Loucy (cell line): ENCODE results near the gene NIPAL3.
A peak's percentile ranks its signal among the peaks of the same experiment; 100 is the strongest.
"Not testable (repeated sequence)": the region's sequence is repeated elsewhere in the genome, so short reads cannot be mapped to it uniquely, and the experiment has no call there.

Source experiments
- H2AFZ ChIP-seq: fragments of 200-600 bp; sonication (generic); 2 replicates; pipeline ENCODE4 v1.6.0; 2016; ENCODE audit warnings: antibody characterized with exemption, mild to moderate bottlenecking, low read length, moderate library complexity
- H3F3A ChIP-seq: fragments of 200-600 bp; 2 replicates; pipeline ENCODE4 v1.6.0; 2016; ENCODE audit warnings: antibody characterized with exemption, low read depth, mild to moderate bottlenecking
- H3K27me3 ChIP-seq: fragments of 200-600 bp; sonication (generic); 2 replicates; pipeline ENCODE4 v1.6.1; 2014; ENCODE audit warnings: low read length, mild to moderate bottlenecking; ENCODE audit not compliant: insufficient read depth, poor library complexity, severe bottlenecking
- H3K36me3 ChIP-seq: fragments of 200-600 bp; sonication (generic); 2 replicates; pipeline ENCODE4 v1.6.1; 2016; ENCODE audit warnings: low read length; ENCODE audit not compliant: insufficient read depth
- H3K4me1 ChIP-seq: fragments of 200-600 bp; sonication (generic); 2 replicates; pipeline ENCODE4 v1.5.1; 2014; ENCODE audit warnings: low read length, mild to moderate bottlenecking; ENCODE audit not compliant: insufficient read depth, poor library complexity, severe bottlenecking
- H3K4me2 ChIP-seq: fragments of 200-600 bp; sonication (generic); 2 replicates; pipeline ENCODE4 v1.6.0; 2014; ENCODE audit warnings: antibody characterized with exemption, low read length, low read depth, mild to moderate bottlenecking; ENCODE audit not compliant: poor library complexity, severe bottlenecking
- H3K4me3 ChIP-seq: fragments of 200-600 bp; sonication (generic); 2 replicates; pipeline ENCODE4 v1.5.1; 2014; ENCODE audit warnings: low read length, mild to moderate bottlenecking, mixed read lengths; ENCODE audit not compliant: poor library complexity, severe bottlenecking
- H3K79me2 ChIP-seq: fragments of 200-600 bp; sonication (generic); 2 replicates; pipeline ENCODE4 v1.6.1; 2014; ENCODE audit warnings: low read length; ENCODE audit not compliant: insufficient read depth
- H3K9ac ChIP-seq: fragments of 200-600 bp; sonication (generic); 2 replicates; pipeline ENCODE4 v1.6.0; 2014; ENCODE audit warnings: mild to moderate bottlenecking, low read depth, low read length, moderate library complexity; ENCODE audit not compliant: poor library complexity, severe bottlenecking
- H3K9me2 ChIP-seq: fragments of 200-600 bp; sonication (generic); replicated peaks from 2 replicates; pipeline ENCODE4 v1.6.1; 2016; ENCODE audit warnings: low read depth, low read length, mixed read lengths
- H3K9me3 ChIP-seq: fragments of 200-600 bp; sonication (generic); 2 replicates; pipeline ENCODE4 v1.6.1; 2014; ENCODE audit warnings: mild to moderate bottlenecking, antibody characterized with exemption, low read length, low read depth; ENCODE audit not compliant: insufficient read depth
- H4K20me1 ChIP-seq: fragments of 200-600 bp; sonication (generic); 2 replicates; pipeline ENCODE4 v1.6.0; 2014; ENCODE audit warnings: antibody characterized with exemption, low read length, mild to moderate bottlenecking; ENCODE audit not compliant: insufficient read depth, poor library complexity, severe bottlenecking
- CTCF ChIP-seq: fragments of 200-600 bp; sonication (generic); conservative IDR thresholded peaks from 2 replicates; pipeline ENCODE4 v1.5.1; 2014; ENCODE audit warnings: mild to moderate bottlenecking, antibody characterized with exemption, low read length
- EZH2phosphoT487 ChIP-seq: fragments of 200-600 bp; IDR thresholded peaks from 2 replicates; pipeline ENCODE4 v1.6.1; 2018; ENCODE audit warnings: antibody characterized with exemption, mild to moderate bottlenecking, moderate library complexity, borderline replicate concordance

Gene NIPAL3

GRCh38 chr1:24490101-24490781, 74.6 kb downstream of the NIPAL3 start:
- no peaks in the 10 kb centered on the region for H3K36me3 ChIP-seq
- no peak overlapping the region for H3K4me2 ChIP-seq
- H3K9ac ChIP-seq = no peak overlapping the region
- no peaks in the 10 kb centered on the region for H3K9me2 ChIP-seq
- H4K20me1 ChIP-seq = no peaks in the 10 kb centered on the region
- no peak for TF ChIP-seq CTCF
- no peak for TF ChIP-seq EZH2phosphoT487
- H3K4me1 ChIP-seq = peaks cover 22% of the 10 kb centered on the region
- H3K9me3 ChIP-seq = no peaks in the 10 kb centered on the region
- no peak overlapping the region for H2AFZ ChIP-seq
- no peak overlapping the region for H3K4me3 ChIP-seq
- no peaks in the 10 kb centered on the region for H3K27me3 ChIP-seq
- H3K79me2 ChIP-seq = no peaks in the 10 kb centered on the region
- peaks cover 7% of the 10 kb centered on the region; the same call in 1 of the 2 replicates for H3F3A ChIP-seq

GRCh38 chr1:24491577-24492360, 76.2 kb downstream of the NIPAL3 start:
- Histone ChIP-seq H3K9ac (no peak overlapping the region), H3K9me2 (no peaks in the 10 kb centered on the region), H3K4me3 (no peak overlapping the region), H3K36me3 (no peaks in the 10 kb centered on the region), H3K4me1 (peaks cover 9% of the 10 kb centered on the region), H3K9me3 (no peaks in the 10 kb centered on the region), H3K27me3 (no peaks in the 10 kb centered on the region), H3K4me2 (no peak overlapping the region), H3F3A (peaks cover 3% of the 10 kb centered on the region; the same call in 1 of the 2 replicates), H4K20me1 (no peaks in the 10 kb centered on the region), H2AFZ (no peak overlapping the region), H3K79me2 (no peaks in the 10 kb centered on the region)
- TF ChIP-seq CTCF (peak; percentile 15; the same call in 1 of the 2 replicates), EZH2phosphoT487 (no peak)

- not testable (repeated sequence) for H3K9ac ChIP-seq, H3K4me1 ChIP-seq, H3K36me3 ChIP-seq, H3K27me3 ChIP-seq, H3K79me2 ChIP-seq, H3F3A ChIP-seq, H4K20me1 ChIP-seq, H3K4me2 ChIP-seq, H2AFZ ChIP-seq, H3K9me3 ChIP-seq, H3K4me3 ChIP-seq, H3K9me2 ChIP-seq
These were observed 77.3 kb downstream of the NIPAL3 start for GRCh38 chr1:24492935-24493334.
